PC-3 (cell line): ENCODE data around the gene SEPTIN1.

Experiments used
- EZH2phosphoT487 ChIP-seq: fragments of 300-600 bp; sonication (generic); IDR thresholded peaks from 2 replicates; pipeline ENCODE4 v1.6.1; 2018; ENCODE audit warnings: mild to moderate bottlenecking, antibody characterized with exemption, low read length, borderline replicate concordance
- TF ChIP-seq, protein P1 (sequence below): fragments of 300-600 bp; sonication (generic); conservative IDR thresholded peaks from 2 replicates; pipeline ENCODE4 v1.5.1; 2017; ENCODE audit warnings: antibody characterized with exemption, low read depth, mild to moderate bottlenecking, low read length

- TF ChIP-seq, protein P1, sequence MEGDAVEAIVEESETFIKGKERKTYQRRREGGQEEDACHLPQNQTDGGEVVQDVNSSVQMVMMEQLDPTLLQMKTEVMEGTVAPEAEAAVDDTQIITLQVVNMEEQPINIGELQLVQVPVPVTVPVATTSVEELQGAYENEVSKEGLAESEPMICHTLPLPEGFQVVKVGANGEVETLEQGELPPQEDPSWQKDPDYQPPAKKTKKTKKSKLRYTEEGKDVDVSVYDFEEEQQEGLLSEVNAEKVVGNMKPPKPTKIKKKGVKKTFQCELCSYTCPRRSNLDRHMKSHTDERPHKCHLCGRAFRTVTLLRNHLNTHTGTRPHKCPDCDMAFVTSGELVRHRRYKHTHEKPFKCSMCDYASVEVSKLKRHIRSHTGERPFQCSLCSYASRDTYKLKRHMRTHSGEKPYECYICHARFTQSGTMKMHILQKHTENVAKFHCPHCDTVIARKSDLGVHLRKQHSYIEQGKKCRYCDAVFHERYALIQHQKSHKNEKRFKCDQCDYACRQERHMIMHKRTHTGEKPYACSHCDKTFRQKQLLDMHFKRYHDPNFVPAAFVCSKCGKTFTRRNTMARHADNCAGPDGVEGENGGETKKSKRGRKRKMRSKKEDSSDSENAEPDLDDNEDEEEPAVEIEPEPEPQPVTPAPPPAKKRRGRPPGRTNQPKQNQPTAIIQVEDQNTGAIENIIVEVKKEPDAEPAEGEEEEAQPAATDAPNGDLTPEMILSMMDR, result no peak
- TF ChIP-seq EZH2phosphoT487, result no peak
Measured at GRCh38 chr16:30374538-30374937, 7.8 kb downstream of the SEPTIN1 start, which contains the start of gene MYL11.
